GM12878 (cell line): Measurements from ENCODE around the gene DGKI. TPM values are rescaled to one million over a fixed set of nuclear protein-coding genes. Genes with fewer than 3 reads are reported as not detected.

Experiments used
- ATAC-seq: fragments of 200-7000 bp; cut with Tn5 transposase; 3 replicates; pipeline ENCODE4 v1.9.1; 2020; ENCODE audit warnings: mild to moderate bottlenecking, moderate library complexity
- BruUV-seq: library from RNA; stranded (reverse); fragments of 400-500 nt; replicated peaks from 2 replicates; lab custom pipeline; 2021; lab: Mats Ljungman, UMichigan
- CTCF ChIA-PET: fragments of 300-600 bp; sonication (Branson Sonifier 250); formaldehyde crosslinking; extraction: SDS; loops from one replicate; lab custom pipeline; 2021; ENCODE audit warnings: inconsistent platforms; lab: Yijun Ruan, JAX
- POLR2A ChIA-PET: fragments of 350-600 bp; formaldehyde crosslinking; extraction: SDS; loops from one replicate; lab custom pipeline; 2021; ENCODE audit warnings: inconsistent platforms; lab: Charles Lee
- RAD21 ChIA-PET: fragments of 300-600 bp; sonication (Branson Sonifier 250); formaldehyde crosslinking; loops from one replicate; lab custom pipeline; 2023; ENCODE audit warnings: antibody characterized with exemption; ENCODE audit not compliant: unreplicated experiment; lab: Charles Lee
- SMC1A ChIA-PET: fragments of 300-600 bp; sonication (Branson Sonifier 250); formaldehyde crosslinking; loops from one replicate; lab custom pipeline; 2023; ENCODE audit not compliant: unreplicated experiment, uncharacterized antibody; lab: Charles Lee
- DNase-seq: peaks from one replicate; pipeline ENCODE4 v3.0.0-alpha.2; 2011; ENCODE audit warnings: low read depth, low spot score
- FAIRE-seq: peaks from 3 replicates; lab custom pipeline; 2011; peaks lifted over from hg19 to GRCh38; lab: Jason Lieb, UNC
- H2AFZ ChIP-seq: 2 replicates; pipeline ENCODE4 v1.6.0; 2011; ENCODE audit warnings: low read depth, low read length, control low read depth; ENCODE audit not compliant: control insufficient read depth
- H3K27ac ChIP-seq: 2 replicates; pipeline ENCODE4 v1.5.1; 2011; ENCODE audit warnings: control low read depth; ENCODE audit not compliant: control insufficient read depth, insufficient read depth
- H3K27me3 ChIP-seq, 2 experiments: replicated peaks in 1 of 2; 2 replicates each; pipeline versions ENCODE4 v1.6.0 to v1.6.1; 2011; ENCODE audit warnings: low read length in 1 of 2; ENCODE audit not compliant: control insufficient read depth in 2 of 2, insufficient read depth in 2 of 2
- H3K36me3 ChIP-seq, 2 experiments: 2 replicates each; pipeline ENCODE4 v1.5.1; 2011; ENCODE audit warnings: low read length in 1 of 2; ENCODE audit not compliant: control insufficient read depth in 2 of 2, insufficient read depth in 2 of 2
- H3K4me1 ChIP-seq: 2 replicates; pipeline ENCODE4 v1.6.1; 2011; ENCODE audit warnings: mild to moderate bottlenecking, low read length, moderate library complexity, mixed read lengths; ENCODE audit not compliant: control insufficient read depth, insufficient read depth
- H3K4me2 ChIP-seq: 2 replicates; pipeline ENCODE4 v1.6.0; 2011; ENCODE audit warnings: control low read depth; ENCODE audit not compliant: control insufficient read depth, insufficient read depth
- H3K4me3 ChIP-seq: fragments of 200-600 bp; sonication (generic); 2 replicates; pipeline ENCODE4 v1.5.1; 2016
- H3K79me2 ChIP-seq: 2 replicates; pipeline ENCODE4 v1.6.0; 2011; ENCODE audit warnings: low read length; ENCODE audit not compliant: control insufficient read depth, insufficient read depth
- H3K9ac ChIP-seq: 2 replicates; pipeline ENCODE4 v1.8.0; 2011; ENCODE audit warnings: low read length, control low read depth, mixed read lengths; ENCODE audit not compliant: control insufficient read depth, insufficient read depth
- H3K9me3 ChIP-seq: replicated peaks from 3 replicates; pipeline ENCODE4 v1.5.1; 2011; ENCODE audit warnings: mild to moderate bottlenecking, low read length; ENCODE audit not compliant: control insufficient read depth, insufficient read depth
- H4K20me1 ChIP-seq: 2 replicates; pipeline ENCODE4 v1.6.0; 2011; ENCODE audit not compliant: control insufficient read depth, insufficient read depth
- ATF3 ChIP-seq: IDR thresholded peaks from 2 replicates; pipeline ENCODE4 v1.6.1; 2011; ENCODE audit warnings: low read depth, mild to moderate bottlenecking, low read length, moderate library complexity, borderline replicate concordance; ENCODE audit errors: extremely low read depth
- EED ChIP-seq: sonication (generic); IDR thresholded peaks from 2 replicates; pipeline ENCODE4 v1.6.1; 2016; ENCODE audit warnings: antibody characterized with exemption, low read depth
- HDAC2 ChIP-seq: fragments of 200-600 bp; sonication (generic); IDR thresholded peaks from 2 replicates; pipeline ENCODE4 v1.6.1; 2017
- IKZF2 ChIP-seq, 2 experiments: fragments of 450-650 bp; IDR thresholded peaks; 2 replicates each; pipeline ENCODE4 v1.6.1; 2017; ENCODE audit warnings: mild to moderate bottlenecking in 2 of 2, moderate library complexity in 2 of 2
- MAX ChIP-seq: IDR thresholded peaks from 2 replicates; pipeline ENCODE4 v1.6.1; 2012; ENCODE audit warnings: low read depth, low read length, improper control_type of control experiment
- MEF2B ChIP-seq: fragments of 450-650 bp; IDR thresholded peaks from 2 replicates; pipeline ENCODE4 v1.6.1; 2018; ENCODE audit warnings: mild to moderate bottlenecking, moderate library complexity; ENCODE audit not compliant: partially characterized antibody, poor library complexity, severe bottlenecking
- NFXL1 ChIP-seq: fragments of 450-650 bp; IDR thresholded peaks from 2 replicates; pipeline ENCODE4 v1.6.1; 2017; ENCODE audit warnings: antibody characterized with exemption, mild to moderate bottlenecking, borderline replicate concordance
- NFYA ChIP-seq: IDR thresholded peaks from 2 replicates; pipeline ENCODE4 v1.6.1; 2011; ENCODE audit warnings: low read depth, mild to moderate bottlenecking, low read length, improper control_type of control experiment, borderline replicate concordance
- NRF1 ChIP-seq: conservative IDR thresholded peaks from 2 replicates; pipeline ENCODE4 v1.6.1; 2011; ENCODE audit warnings: mild to moderate bottlenecking, low read depth, low read length, improper control_type of control experiment
- PML ChIP-seq: IDR thresholded peaks from 2 replicates; pipeline ENCODE4 v1.6.1; 2012; ENCODE audit warnings: low read length, inconsistent platforms
- RB1 ChIP-seq: fragments of 450-650 bp; formaldehyde crosslinking; IDR thresholded peaks from 2 replicates; pipeline ENCODE4 v1.6.1; 2017; ENCODE audit warnings: mild to moderate bottlenecking, borderline replicate concordance
- SKIL ChIP-seq: fragments of 450-650 bp; IDR thresholded peaks from 2 replicates; pipeline ENCODE4 v1.6.1; 2017; ENCODE audit warnings: mild to moderate bottlenecking, low read depth, inconsistent platforms; ENCODE audit not compliant: poor library complexity, severe bottlenecking
- SMAD1 ChIP-seq: fragments of 450-650 bp; IDR thresholded peaks from 2 replicates; pipeline ENCODE4 v1.6.1; 2018; ENCODE audit warnings: mild to moderate bottlenecking, low read depth; ENCODE audit not compliant: partially characterized antibody
- TARDBP ChIP-seq: IDR thresholded peaks from 2 replicates; pipeline ENCODE4 v1.6.1; 2016; ENCODE audit warnings: borderline replicate concordance
- YBX1 ChIP-seq: fragments of 450-650 bp; IDR thresholded peaks from 2 replicates; pipeline ENCODE4 v1.6.1; 2016; ENCODE audit warnings: antibody characterized with exemption
- ZNF274 ChIP-seq: IDR thresholded peaks from one replicate; pipeline ENCODE4 v1.8.0; 2011; ENCODE audit not compliant: insufficient read length, insufficient read depth
- WGBS: methylation state at CpG from one replicate; pipeline ENCODE4 v1.1.6; 2016; ENCODE audit warnings: low lambda C conversion rate; ENCODE audit not compliant: insufficient replicate concordance, insufficient coverage; ENCODE audit errors: missing lambda C conversion rate; 5-methylcytosine and 5-hydroxymethylcytosine counted together
- in situ Hi-C: fragments of 300-500 bp; cut with MboI; formaldehyde crosslinking; loops from 9 replicates; pipeline ENCODE4 v1.14.3; 2018; ENCODE audit warnings: mixed read lengths
- intact Hi-C: fragments of 100-400 bp; cut with micrococcal nuclease; formaldehyde crosslinking; loops from one replicate; pipeline ENCODE4 v1.14.2; 2022; ENCODE audit not compliant: unreplicated experiment
- polyA plus RNA-seq, 11 experiments: library from polyadenylated mRNA; depleted of rRNA in 4 of 11; unstranded in 6 of 11; stranded (reverse) in 5 of 11; fragments of >200 nt; fragmentation: Nextera tagmentation in 4 of 11; fragmentation: Illumina TruSeq in 1 of 11; extraction: Ambion mirVana in 4 of 11; extraction: Trizol in 1 of 11; gene quantifications; 1 replicate in 1 of 11; 2 replicates in 10 of 11; pipeline versions ENCODE4 v1.2.1 to v1.2.3, GENCODE V29; 2011 to 2016; ENCODE audit warnings: inconsistent platforms in 2 of 11, missing spikeins in 2 of 11, low read depth in 1 of 11
- total RNA-seq, 4 experiments: library from RNA; depleted of rRNA in 3 of 4; stranded (reverse); fragments of >200 nt in 3 of 4; fragmentation: Illumina TruSeq in 1 of 4; extraction: Trizol in 1 of 4; gene quantifications; 2 replicates each; pipeline versions ENCODE4 v1.2.1 to v1.2.3, GENCODE V29; 2013 to 2021
- TF ChIP-seq, protein P1 (sequence below): fragments of 450-650 bp; IDR thresholded peaks from 2 replicates; pipeline ENCODE4 v1.6.1; 2018; ENCODE audit warnings: mild to moderate bottlenecking, low read depth, moderate library complexity; ENCODE audit not compliant: partially characterized antibody
- TF ChIP-seq, protein P2 (sequence below): IDR thresholded peaks from 2 replicates; pipeline ENCODE4 v1.6.1; 2011; ENCODE audit warnings: borderline replicate concordance, low read depth, mild to moderate bottlenecking, moderate library complexity, mixed read lengths, low read length; ENCODE audit not compliant: insufficient read depth; ENCODE audit errors: extremely low read length

The DGKI gene
- total and polyA plus RNA-seq, 10 of the 15 experiments (the other 5 are each of a cell fraction or from before 2014, with no cell fraction given) = 10.4 to 37.1 (median 22.1) TPM

DNA sequence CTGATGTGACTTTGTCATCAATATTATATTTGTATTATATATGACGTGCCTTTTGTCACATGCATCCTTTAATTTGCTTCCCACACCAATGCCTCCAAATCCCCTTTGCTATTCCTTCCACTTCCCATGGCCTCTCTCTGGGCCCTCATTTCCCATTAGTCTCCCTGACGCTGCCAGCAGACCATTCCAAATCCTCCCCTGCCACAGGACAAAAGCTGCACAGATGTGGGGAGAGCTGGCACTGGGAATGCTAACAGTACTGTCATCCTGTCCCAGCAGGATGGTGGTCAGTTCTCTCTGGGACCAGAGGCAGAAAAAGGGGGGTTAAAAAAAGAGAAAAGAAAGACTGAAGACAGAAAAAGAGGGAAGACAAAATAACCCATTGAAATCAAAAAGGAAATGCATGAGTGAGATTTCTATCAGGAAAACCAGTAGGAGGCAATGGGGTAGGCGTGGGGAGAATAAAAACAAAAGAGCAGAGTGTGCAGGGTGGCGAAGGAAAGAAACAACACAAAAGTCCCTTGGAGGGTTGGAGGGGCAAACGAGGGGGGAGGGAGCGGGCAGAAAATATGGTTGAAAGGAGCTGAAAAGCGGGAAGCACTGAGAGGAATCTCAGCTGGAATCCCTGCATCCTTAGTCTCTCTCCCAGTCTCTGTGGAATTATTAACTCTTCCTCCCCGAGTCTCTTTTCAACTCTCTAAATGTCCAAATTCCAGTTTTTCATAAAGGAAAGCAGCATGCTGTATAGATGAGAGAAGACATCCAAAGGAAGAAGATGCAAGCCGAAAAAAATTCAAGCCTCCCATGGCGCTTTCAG lies 444.0 kb downstream of the DGKI start:
- BruUV-seq = no TSS peak
- no peak overlapping the region for H3K4me2 ChIP-seq
- no peak overlapping the region for H3K27ac ChIP-seq
- no peak for DNase-seq
- H3K4me3 ChIP-seq = no peak overlapping the region
- intact Hi-C loops (no loop called here), in situ Hi-C loops (no loop called here)
- 12% methylated on average over 10 of the region's 10 CpGs for WGBS
- no peak for FAIRE-seq
- no peak for ATAC-seq
- H3K27me3 ChIP-seq = no peaks in the 10 kb centered on the region; a peak in 1 of 4 replicates
- H3K9me3 ChIP-seq = no peaks in the 10 kb centered on the region
- H4K20me1 ChIP-seq = no peaks in the 10 kb centered on the region
- no peaks in the 10 kb centered on the region for H3K36me3 ChIP-seq
- ChIA-PET SMC1A (no interaction called here), POLR2A (no interaction called here), RAD21 (no interaction called here), CTCF (no interaction called here)
- no peak overlapping the region for H2AFZ ChIP-seq
- H3K9ac ChIP-seq = no peak overlapping the region
- H3K4me1 ChIP-seq = no peaks in the 10 kb centered on the region
- no peaks in the 10 kb centered on the region for H3K79me2 ChIP-seq
- TF ChIP-seq NFXL1 = no peak
- TF ChIP-seq IKZF2 (IDR thresholded peaks at IDR 0.05) = no peak
- TF ChIP-seq MEF2B = no peak
- TF ChIP-seq MAX = no peak
- TF ChIP-seq, protein P1, sequence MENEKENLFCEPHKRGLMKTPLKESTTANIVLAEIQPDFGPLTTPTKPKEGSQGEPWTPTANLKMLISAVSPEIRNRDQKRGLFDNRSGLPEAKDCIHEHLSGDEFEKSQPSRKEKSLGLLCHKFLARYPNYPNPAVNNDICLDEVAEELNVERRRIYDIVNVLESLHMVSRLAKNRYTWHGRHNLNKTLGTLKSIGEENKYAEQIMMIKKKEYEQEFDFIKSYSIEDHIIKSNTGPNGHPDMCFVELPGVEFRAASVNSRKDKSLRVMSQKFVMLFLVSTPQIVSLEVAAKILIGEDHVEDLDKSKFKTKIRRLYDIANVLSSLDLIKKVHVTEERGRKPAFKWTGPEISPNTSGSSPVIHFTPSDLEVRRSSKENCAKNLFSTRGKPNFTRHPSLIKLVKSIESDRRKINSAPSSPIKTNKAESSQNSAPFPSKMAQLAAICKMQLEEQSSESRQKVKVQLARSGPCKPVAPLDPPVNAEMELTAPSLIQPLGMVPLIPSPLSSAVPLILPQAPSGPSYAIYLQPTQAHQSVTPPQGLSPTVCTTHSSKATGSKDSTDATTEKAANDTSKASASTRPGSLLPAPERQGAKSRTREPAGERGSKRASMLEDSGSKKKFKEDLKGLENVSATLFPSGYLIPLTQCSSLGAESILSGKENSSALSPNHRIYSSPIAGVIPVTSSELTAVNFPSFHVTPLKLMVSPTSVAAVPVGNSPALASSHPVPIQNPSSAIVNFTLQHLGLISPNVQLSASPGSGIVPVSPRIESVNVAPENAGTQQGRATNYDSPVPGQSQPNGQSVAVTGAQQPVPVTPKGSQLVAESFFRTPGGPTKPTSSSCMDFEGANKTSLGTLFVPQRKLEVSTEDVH = no peak
- TF ChIP-seq, protein P2, sequence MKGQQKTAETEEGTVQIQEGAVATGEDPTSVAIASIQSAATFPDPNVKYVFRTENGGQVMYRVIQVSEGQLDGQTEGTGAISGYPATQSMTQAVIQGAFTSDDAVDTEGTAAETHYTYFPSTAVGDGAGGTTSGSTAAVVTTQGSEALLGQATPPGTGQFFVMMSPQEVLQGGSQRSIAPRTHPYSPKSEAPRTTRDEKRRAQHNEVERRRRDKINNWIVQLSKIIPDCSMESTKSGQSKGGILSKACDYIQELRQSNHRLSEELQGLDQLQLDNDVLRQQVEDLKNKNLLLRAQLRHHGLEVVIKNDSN = no peak
- TF ChIP-seq RB1 = no peak
- no peak for TF ChIP-seq ZNF274
- TF ChIP-seq SMAD1 = no peak
- TF ChIP-seq TARDBP = no peak
- no peak for TF ChIP-seq SKIL
- no peak for TF ChIP-seq YBX1
- no peak for TF ChIP-seq HDAC2
- TF ChIP-seq NFYA = no peak
- TF ChIP-seq ATF3 = no peak
- no peak for TF ChIP-seq PML
- TF ChIP-seq NRF1 = no peak
- no peak for TF ChIP-seq EED
